ENCODE results near the gene HORMAD2.

GRCh38 chr22:30176431-30176830 is 96.2 kb downstream of the HORMAD2 start:
- TF ChIP-seq CTCF (conservative IDR thresholded peaks at IDR 0.05; ENCODE audit: low read depth, low read length): no peak
- no peak for TF ChIP-seq EZH2 (IDR thresholded peaks at IDR 0.05; ENCODE audit: borderline replicate concordance, low read depth, low read length, poor library complexity, severe bottlenecking)
